ENCODE data around the gene SELENOV. TPM values are rescaled to one million over a fixed set of nuclear protein-coding genes. Genes with fewer than 3 reads are reported as not detected.
A peak's percentile ranks its signal among the peaks of the same experiment; 100 is the strongest.

Gene SELENOV
- total and polyA plus RNA-seq, 12 donors: not detected

DNA sequence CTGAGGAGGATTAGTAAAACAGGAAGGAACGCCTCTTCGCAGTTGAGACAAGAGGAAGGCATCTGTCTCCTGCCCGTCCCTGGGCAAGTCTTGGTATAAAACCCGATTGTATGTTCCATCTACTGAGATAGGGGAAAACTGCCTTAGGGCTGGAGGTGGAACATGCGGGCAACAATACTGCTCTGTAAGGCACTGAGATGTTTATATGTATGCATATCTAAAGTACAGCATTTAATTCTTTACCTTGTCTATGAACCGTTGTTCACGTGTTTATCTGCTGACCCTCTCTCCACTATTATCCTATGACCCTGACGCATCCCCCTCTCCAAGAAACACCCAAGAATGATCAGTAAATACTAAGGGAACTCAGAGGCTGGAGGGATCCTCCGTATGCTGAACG lies 35.0 kb upstream of the SELENOV start:
- no peaks in the 10 kb centered on the region for H3K9me3 ChIP-seq (replicated peaks in 1 of 3)
- intact Hi-C loops (cut with DNase I): loop anchor here in 1 of 2 donors (10.0 kb wide), 1 partner anchor 55 kb away; the partner anchor contains the start of gene EID2B
- peaks cover 8 to 18% of the 10 kb centered on the region in 2 donors for H3K4me1 ChIP-seq (replicated peaks in 1 of 2)
- H3K4me3 ChIP-seq: peak overlapping the region in 1 of 4 donors; percentile 87
- no peak for DNase-seq
- H3K27me3 ChIP-seq: no peaks in the 10 kb centered on the region
- 52 to 57% (median 54%) methylated on average over 10 of the region's 10 CpGs for WGBS, 4 donors
- peak overlapping the region in 4 of 5 donors; percentile 3 to 85 (median 65) for H3K27ac ChIP-seq
- TF ChIP-seq POLR2A (IDR thresholded peaks at IDR 0.05): no peak
- TF ChIP-seq, protein P1, sequence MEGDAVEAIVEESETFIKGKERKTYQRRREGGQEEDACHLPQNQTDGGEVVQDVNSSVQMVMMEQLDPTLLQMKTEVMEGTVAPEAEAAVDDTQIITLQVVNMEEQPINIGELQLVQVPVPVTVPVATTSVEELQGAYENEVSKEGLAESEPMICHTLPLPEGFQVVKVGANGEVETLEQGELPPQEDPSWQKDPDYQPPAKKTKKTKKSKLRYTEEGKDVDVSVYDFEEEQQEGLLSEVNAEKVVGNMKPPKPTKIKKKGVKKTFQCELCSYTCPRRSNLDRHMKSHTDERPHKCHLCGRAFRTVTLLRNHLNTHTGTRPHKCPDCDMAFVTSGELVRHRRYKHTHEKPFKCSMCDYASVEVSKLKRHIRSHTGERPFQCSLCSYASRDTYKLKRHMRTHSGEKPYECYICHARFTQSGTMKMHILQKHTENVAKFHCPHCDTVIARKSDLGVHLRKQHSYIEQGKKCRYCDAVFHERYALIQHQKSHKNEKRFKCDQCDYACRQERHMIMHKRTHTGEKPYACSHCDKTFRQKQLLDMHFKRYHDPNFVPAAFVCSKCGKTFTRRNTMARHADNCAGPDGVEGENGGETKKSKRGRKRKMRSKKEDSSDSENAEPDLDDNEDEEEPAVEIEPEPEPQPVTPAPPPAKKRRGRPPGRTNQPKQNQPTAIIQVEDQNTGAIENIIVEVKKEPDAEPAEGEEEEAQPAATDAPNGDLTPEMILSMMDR (IDR thresholded peaks at IDR 0.05): no peak
- peaks cover 0 to 18% of the 10 kb centered on the region in 2 donors for H3K36me3 ChIP-seq (replicated peaks in 1 of 2)

DNA sequence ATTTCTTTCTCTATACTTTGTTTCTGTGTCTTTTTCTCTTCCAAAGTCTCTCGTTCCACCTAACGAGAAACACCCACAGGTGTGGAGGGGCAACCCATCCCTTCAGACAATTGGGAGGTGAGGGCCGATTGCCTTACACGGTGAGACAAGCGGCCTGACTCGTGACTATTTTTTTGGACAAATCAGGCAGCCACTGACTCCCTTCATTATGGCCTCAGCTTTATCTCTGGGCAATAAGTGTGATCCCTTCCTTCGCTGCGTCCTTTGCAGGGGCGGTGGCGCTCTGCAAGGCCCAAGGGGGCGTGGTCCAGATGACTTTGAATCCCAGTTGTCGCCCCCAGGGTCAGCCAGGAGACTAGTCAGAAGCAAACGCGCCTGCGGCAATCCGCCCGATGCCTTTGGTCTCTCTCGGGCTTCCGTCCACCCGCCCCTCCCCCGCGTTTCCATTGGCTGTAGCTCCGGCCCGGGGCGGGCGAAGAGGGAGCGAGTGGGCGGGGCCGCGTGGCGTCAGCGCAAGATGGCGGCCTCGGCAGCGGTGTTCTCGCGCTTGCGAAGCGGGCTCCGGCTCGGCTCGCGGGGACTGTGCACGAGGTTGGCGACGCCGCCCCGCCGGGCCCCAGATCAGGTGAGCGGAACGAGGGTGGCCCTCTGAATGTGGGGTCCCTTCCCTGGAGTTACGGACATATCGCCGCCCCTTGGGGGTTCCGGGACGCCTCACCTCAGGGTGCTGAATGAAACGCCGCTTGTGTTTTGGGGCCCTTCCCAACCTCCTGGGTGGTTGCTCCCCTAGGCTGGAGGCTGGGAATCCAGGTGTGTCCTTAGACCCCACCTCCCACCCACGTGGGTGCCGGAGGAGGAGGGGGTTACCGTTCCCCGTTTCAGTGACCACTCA lies 34.4 kb upstream of the SELENOV start, which contains the start of gene TIMM50:
TIMM50 (plus strand) TSS at position 502 of the 892 bp plus-strand sequence; CDS start at position 518, 16 bp downstream.
- peak in 1 of 2 donors; percentile 50 for TF ChIP-seq POLR2A (IDR thresholded peaks at IDR 0.05)
- TF ChIP-seq, protein P1 (IDR thresholded peaks at IDR 0.05): no peak
- 1 to 2% (median 1%) methylated on average over 6 to 62 of the region's 62 CpGs for WGBS, 4 donors
- DNase-seq: peak; percentile 98 to 99 (median 98)
- H3K36me3 ChIP-seq (replicated peaks in 1 of 2): peaks cover 0 to 12% of the 10 kb centered on the region in 2 donors
- no peaks in the 10 kb centered on the region for H3K27me3 ChIP-seq
- peaks cover 8 to 18% of the 10 kb centered on the region in 2 donors for H3K4me1 ChIP-seq (replicated peaks in 1 of 2)
- no peaks in the 10 kb centered on the region for H3K9me3 ChIP-seq (replicated peaks in 1 of 3)
- H3K27ac ChIP-seq: peak within 1 kb of the TSS in 4 of 5 donors; percentile 3 to 85 (median 65)
- H3K4me3 ChIP-seq: peak within 1 kb of the TSS; percentile 36 to 93 (median 82)
- intact Hi-C loops (cut with DNase I): no loop called here

DNA sequence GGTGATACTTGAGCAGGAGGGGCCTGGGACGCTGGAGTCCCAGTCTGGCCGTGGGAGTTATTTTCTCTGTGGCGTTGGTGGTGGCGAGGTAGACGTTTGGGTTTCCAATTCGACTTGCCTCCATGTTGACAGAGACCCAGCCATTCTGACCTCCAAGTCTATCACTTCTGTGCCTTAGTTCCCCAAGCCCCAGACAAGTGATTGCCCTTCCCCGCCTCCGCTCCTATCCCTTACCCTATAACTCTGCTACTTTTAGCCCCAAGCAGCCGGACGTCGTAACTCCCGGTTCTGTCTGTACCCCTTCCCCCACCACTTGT lies 33.8 kb upstream of the SELENOV start:
- peaks cover 0 to 5% of the 10 kb centered on the region in 2 donors for H3K36me3 ChIP-seq (replicated peaks in 1 of 2)
- WGBS, 4 donors: 0 to 2% (median 2%) methylated on average over 8 to 12 of the region's 12 CpGs
- intact Hi-C loops (cut with DNase I): no loop called here
- no peak for TF ChIP-seq POLR2A (IDR thresholded peaks at IDR 0.05)
- TF ChIP-seq, protein P1 (IDR thresholded peaks at IDR 0.05): no peak
- H3K27ac ChIP-seq: peak overlapping the region in 3 of 5 donors; percentile 52 to 85 (median 78)
- no peaks in the 10 kb centered on the region for H3K27me3 ChIP-seq
- H3K9me3 ChIP-seq (replicated peaks in 1 of 3): no peaks in the 10 kb centered on the region
- DNase-seq: no peak
- H3K4me3 ChIP-seq: peak overlapping the region; percentile 36 to 93 (median 82)
- peaks cover 8 to 18% of the 10 kb centered on the region in 2 donors for H3K4me1 ChIP-seq (replicated peaks in 1 of 2)

DNA sequence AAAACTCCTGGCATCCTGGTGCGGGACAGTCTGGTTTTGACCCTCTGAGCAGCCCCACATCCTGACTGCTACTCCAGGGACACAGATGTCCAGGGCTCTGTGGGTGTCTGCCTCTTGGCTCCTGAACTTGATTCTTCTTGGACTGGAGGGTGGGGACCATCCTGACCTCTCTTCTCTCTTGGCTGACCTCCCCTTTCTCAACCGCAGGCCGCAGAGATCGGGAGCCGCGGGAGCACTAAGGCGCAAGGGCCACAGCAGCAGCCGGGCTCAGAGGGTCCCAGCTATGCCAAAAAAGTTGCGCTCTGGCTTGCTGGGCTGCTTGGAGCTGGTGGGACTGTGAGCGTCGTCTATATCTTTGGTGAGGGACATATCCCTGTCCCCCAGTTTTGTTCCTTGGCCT lies 33.3 kb upstream of the SELENOV start:
- Histone ChIP-seq H3K36me3 (replicated peaks in 1 of 2) (peaks cover 0 to 3% of the 10 kb centered on the region in 2 donors), H3K4me1 (replicated peaks in 1 of 2) (peaks cover 8 to 18% of the 10 kb centered on the region in 2 donors), H3K27me3 (no peaks in the 10 kb centered on the region), H3K4me3 (peak overlapping the region in 2 of 4 donors; percentile 87 to 93), H3K9me3 (replicated peaks in 1 of 3) (no peaks in the 10 kb centered on the region), H3K27ac (no peak overlapping the region)
- DNase-seq: no peak
- intact Hi-C loops (cut with DNase I): no loop called here
- TF ChIP-seq, protein P1 (IDR thresholded peaks at IDR 0.05): no peak
- TF ChIP-seq POLR2A (IDR thresholded peaks at IDR 0.05): no peak
- WGBS, 4 donors: 60 to 78% (median 72%) methylated on average over 11 of the region's 11 CpGs
